Motor neuron (in vitro differentiated cells): ENCODE results near the gene SCARF1. TPM values are rescaled to one million over a fixed set of nuclear protein-coding genes. Genes with fewer than 3 reads are reported as not detected.
A peak's percentile ranks its signal among the peaks of the same experiment; 100 is the strongest.
"Not testable (repeated sequence)": the region's sequence is repeated elsewhere in the genome, so short reads cannot be mapped to it uniquely, and the experiment has no call there.

Experiments
- ATAC-seq, 8 experiments: fragments of 200-7000 bp; cut with Tn5 transposase; replicated peaks in 6 of 8; 2 replicates each; pipeline ENCODE4 v1.8.0; 2021; ENCODE audit warnings: mild to moderate bottlenecking in 8 of 8, moderate library complexity in 8 of 8
- H3K27ac ChIP-seq, 2 donors: fragments of 250-450 bp; sonication (Bioruptor Pico); 2 replicates each; pipeline ENCODE4 v1.9.0; 2021; ENCODE audit warnings: antibody characterized with exemption in 2 of 2, mild to moderate bottlenecking in 2 of 2, moderate library complexity in 1 of 2
- H3K4me1 ChIP-seq, 2 donors: fragments of 250-450 bp; sonication (Bioruptor Pico); replicated peaks in 1 of 2; 2 replicates each; pipeline ENCODE4 v1.6.1; 2021; ENCODE audit warnings: antibody characterized with exemption in 2 of 2, mild to moderate bottlenecking in 2 of 2, moderate library complexity in 1 of 2
- H3K4me3 ChIP-seq, 5 donors: fragments of 250-450 bp; sonication (Bioruptor Pico); 2 replicates each; pipeline ENCODE4 v1.9.0; 2021; ENCODE audit warnings: antibody characterized with exemption in 5 of 5, mild to moderate bottlenecking in 5 of 5, moderate library complexity in 4 of 5
- WGBS, 10 experiments: fragments of 450-650 bp; shearing (Covaris generic); methylation state at CpG; one replicate each; pipeline ENCODE4 v1.0.0; 2022; 5-methylcytosine and 5-hydroxymethylcytosine counted together
- in situ Hi-C, 9 experiments: fragments of 400-800 bp; cut with MboI; loops; one replicate each; pipeline ENCODE4 v1.15.0; 2021; ENCODE audit warnings: low sequenced_read_pairs in 9 of 9, low pct_unique_long_range_greater_than_20kb in 2 of 9; ENCODE audit not compliant: unreplicated experiment in 9 of 9
- total RNA-seq, 8 experiments: library from RNA; unstranded; fragments of 300-600 nt; gene quantifications; 2 replicates each; pipeline versions ENCODE4 v1.2.3 to v1.2.4, GENCODE V29; 2022

The SCARF1 gene
- total RNA-seq, result 1 to 10 TPM in 1 of 8 experiments, under 1 TPM in 7; 0.22 to 2.4 (median 0.50) TPM

DNA sequence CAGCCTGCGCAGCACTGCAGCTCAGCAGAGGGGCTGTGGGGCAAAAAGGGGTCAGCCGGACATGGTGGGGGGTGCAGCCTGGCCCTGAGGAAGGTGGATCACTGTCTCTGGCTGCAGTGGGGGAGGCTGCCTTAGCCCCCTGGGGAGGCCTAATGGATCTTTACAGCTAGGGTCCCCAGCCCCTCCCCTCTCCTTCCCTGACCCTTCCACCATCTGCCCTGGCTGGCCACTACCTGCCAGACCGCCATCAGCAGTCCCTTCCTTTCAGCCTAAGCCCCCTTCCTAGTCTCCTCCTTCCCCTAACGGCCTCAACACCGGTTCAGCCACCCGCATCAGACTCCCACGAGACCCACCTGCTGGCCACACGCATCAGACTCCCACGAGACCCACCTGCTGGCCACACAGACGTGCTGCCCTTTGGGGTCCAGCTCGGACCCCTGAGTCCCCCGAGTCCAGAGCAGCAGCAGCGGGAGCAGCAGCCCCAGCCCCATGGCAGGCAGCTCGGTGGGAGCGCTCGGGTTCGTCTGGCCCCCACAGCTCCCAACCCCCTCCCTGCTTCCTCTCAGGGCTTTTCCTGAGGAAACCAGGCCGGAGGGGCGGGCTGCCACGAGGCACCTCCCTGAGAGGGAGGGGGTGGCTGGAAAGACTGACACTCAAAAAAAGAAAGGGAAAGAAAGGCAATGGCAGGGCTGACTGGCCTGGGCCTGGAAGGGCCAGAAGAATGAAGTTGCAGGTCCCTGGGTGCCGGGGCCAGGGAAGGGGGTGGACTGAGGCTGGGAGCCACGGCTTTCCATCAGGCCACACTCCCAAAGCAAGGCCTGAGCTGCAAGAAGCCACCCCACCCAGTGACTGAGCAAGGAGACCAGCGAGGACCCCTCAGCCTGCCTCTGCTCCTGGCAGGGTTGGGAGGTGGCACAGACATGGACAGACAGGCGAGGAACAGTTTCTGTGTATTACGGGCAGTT lies at the start of gene SCARF1:
SCARF1 (minus strand) TSS at position 526 of the 965 bp plus-strand sequence; CDS start at position 491, 35 bp downstream.
- H3K4me1 ChIP-seq, result peaks cover 20 to 47% of the 10 kb centered on the region in 2 donors
- in situ Hi-C loops, result no loop called here
- ATAC-seq, result no peak
- WGBS, 10 experiments, result 20 to 92% (median 56%) methylated on average over 1 to 10 of the region's 25 CpGs; no CpG with 5 or more reads in 7 of the 10 experiments
- H3K4me3 ChIP-seq, result no peak within 1 kb of the TSS
- H3K27ac ChIP-seq, result peak within 1 kb of the TSS in 1 of 2 donors; percentile 59

DNA sequence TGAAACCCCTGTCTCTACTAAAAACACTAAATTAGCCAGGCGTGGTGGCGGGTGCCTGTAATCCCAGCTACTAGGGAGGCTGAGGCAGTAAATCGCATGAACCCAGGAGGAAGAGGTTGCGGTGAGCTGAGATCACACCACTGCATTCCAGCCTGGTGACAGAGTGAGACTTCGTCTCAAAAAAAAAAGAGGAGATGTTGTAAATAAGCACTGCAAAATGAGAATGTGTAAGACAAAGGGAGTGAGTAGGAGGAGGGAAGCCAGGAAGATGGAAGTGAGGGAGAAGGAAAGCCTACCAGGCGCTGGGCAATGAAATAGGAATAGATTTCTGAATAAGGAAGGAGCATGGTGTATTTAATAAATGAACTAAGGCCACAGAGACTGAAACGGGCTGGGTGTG lies 47.8 kb upstream of the SCARF1 start:
- no peak for ATAC-seq
- H3K27ac ChIP-seq, result no peak overlapping the region
- WGBS, 10 experiments, result 62 to 100% (median 88%) methylated on average over 3 to 7 of the region's 7 CpGs; no CpG with 5 or more reads in 1 of the 10 experiments
- no peaks in the 10 kb centered on the region for H3K4me1 ChIP-seq
- in situ Hi-C loops, result no loop called here
- no peak overlapping the region for H3K4me3 ChIP-seq

GRCh38 chr17:1690544-1691221 lies 45.2 kb upstream of the SCARF1 start:
- no peak for ATAC-seq
- in situ Hi-C loops, result no loop called here
- 71 to 100% (median 86%) methylated on average over 1 to 2 of the region's 8 CpGs; no CpG with 5 or more reads in 3 of the 10 experiments for WGBS, 10 experiments

DNA sequence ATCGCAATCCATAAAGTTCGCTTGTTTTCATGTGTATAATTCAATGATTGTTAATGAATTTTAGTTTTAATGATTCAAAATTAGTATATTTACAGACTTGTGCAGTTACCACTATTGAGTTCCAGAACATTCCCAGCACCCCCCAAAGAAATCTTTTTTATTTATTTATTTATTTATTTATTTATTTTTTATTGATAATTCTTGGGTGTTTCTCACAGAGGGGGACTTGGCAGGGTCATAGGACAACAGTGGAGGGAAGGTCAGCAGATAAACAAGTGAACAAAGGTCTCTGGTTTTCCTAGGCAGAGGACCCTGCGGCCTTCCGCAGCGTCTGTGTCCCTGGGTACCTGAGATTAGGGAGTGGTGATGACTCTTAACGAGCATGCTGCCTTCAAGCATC lies 42.9 kb upstream of the SCARF1 start:
- H3K4me1 ChIP-seq, H3K27ac ChIP-seq, H3K4me3 ChIP-seq, in situ Hi-C loops, ATAC-seq: not testable (repeated sequence)
- WGBS, 10 experiments, result 17 to 75% (median 50%) methylated on average over 1 to 3 of the region's 6 CpGs; no CpG with 5 or more reads in 1 of the 10 experiments

More at GRCh38 chr17:1690544-1691221, 45.2 kb upstream of the SCARF1 start:
- H3K4me3 ChIP-seq, result no peak overlapping the region
- H3K4me1 ChIP-seq, result no peaks in the 10 kb centered on the region
- H3K27ac ChIP-seq, result no peak overlapping the region

GRCh38 chr17:1686086-1686485 lies 40.6 kb upstream of the SCARF1 start:
- ATAC-seq, result no peak
- 78 to 92% (median 87%) methylated on average over 3 to 7 of the region's 7 CpGs; no CpG with 5 or more reads in 3 of the 10 experiments for WGBS, 10 experiments
- in situ Hi-C loops, result no loop called here
- Histone ChIP-seq H3K4me1 (peaks cover 8 to 10% of the 10 kb centered on the region in 2 donors), H3K4me3 (no peak overlapping the region), H3K27ac (no peak overlapping the region)

- in situ Hi-C loops, result no loop called here
- Histone ChIP-seq H3K27ac (peak within 1 kb of the TSS; percentile 89 to 99), H3K4me3 (peak within 1 kb of the TSS; percentile 62 to 96 (median 85)), H3K4me1 (peaks cover 8 to 10% of the 10 kb centered on the region in 2 donors)
- WGBS, 10 experiments, result 0 to 1% (median 0%) methylated on average over 2 to 23 of the region's 72 CpGs; no CpG with 5 or more reads in 3 of the 10 experiments
- peak; percentile 95 to 99 (median 97) for ATAC-seq
Measured at GRCh38 chr17:1684378-1685189, 39.1 kb upstream of the SCARF1 start, which contains the start of gene PRPF8. PRPF8 (minus strand) TSS chr17:1684867; CDS start chr17:1684571, 296 bp downstream.

DNA sequence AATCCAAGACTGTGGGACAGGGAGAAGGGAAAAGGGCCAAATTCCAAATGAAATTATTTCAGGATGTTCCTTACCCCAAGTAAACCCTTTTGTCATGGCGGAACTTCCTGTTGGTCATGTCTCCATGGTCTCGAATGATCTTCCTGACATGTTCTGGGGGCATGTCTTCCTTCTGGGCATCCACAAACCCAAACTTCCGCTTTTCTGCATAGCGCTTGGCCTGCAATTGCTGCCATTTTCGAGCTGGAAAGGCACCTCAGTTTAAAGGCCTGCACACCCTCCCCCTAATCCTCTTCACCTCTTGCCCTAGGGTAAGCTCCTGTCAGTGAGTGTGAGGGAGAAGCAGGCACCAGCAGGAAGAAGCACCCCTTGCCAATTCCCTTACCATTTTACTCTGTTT lies 37.9 kb upstream of the SCARF1 start:
- peak overlapping the region; percentile 62 to 96 (median 85) for H3K4me3 ChIP-seq
- H3K27ac ChIP-seq, result peak overlapping the region in 1 of 2 donors; percentile 89
- H3K4me1 ChIP-seq, result peaks cover 8 to 10% of the 10 kb centered on the region in 2 donors
- 40 to 100% (median 79%) methylated on average over 1 to 5 of the region's 5 CpGs; no CpG with 5 or more reads in 1 of the 10 experiments for WGBS, 10 experiments
- in situ Hi-C loops, result no loop called here
- no peak for ATAC-seq

GRCh38 chr17:1676401-1676800 lies 30.9 kb upstream of the SCARF1 start:
- ATAC-seq, result peak in 1 of 8 experiments; percentile 19
- in situ Hi-C loops, result no loop called here
- no peaks in the 10 kb centered on the region for H3K4me1 ChIP-seq
- no peak overlapping the region for H3K27ac ChIP-seq
- H3K4me3 ChIP-seq, result no peak overlapping the region
- WGBS, 10 experiments, result 83 to 100% (median 100%) methylated on average over 3 of the region's 13 CpGs; no CpG with 5 or more reads in 7 of the 10 experiments

DNA sequence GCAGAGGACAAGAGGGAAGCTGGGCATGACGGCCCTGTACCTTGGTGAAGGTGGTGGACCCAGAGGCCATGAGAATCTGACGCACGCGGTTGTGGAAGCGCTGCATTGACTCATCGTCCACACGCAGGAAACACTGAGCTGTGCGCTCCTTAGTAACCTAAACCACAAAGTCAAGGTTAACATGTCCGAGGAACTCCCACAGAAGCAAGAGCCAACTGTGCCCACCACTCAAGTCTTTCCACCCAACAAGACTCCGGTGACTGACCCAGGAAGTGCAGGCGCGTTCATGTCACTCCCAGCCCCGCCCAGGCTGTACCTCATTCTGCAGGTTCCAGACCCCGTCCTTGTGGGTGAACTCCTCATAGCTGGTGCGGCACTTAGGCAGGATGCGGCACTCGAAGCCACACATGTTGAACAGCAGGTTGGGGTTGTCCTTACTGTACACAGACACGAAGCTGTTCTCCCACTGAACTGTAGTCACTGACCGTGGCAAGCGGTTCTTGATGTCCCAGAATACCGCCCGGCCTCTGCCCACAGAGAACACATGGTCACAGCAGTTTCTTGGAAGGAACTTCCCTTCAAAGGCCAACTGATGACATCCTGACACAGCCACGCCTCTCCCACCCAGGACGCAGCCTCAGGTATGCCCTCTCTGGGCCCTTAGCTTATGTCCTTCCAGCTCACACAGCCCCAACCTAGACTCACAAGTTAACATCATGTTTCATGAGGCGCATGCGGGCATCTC lies 27.7 kb upstream of the SCARF1 start:
- in situ Hi-C loops, result no loop called here
- Histone ChIP-seq H3K27ac (no peak overlapping the region), H3K4me3 (no peak overlapping the region), H3K4me1 (no peaks in the 10 kb centered on the region)
- 90 to 100% (median 94%) methylated on average over 3 to 21 of the region's 26 CpGs; no CpG with 5 or more reads in 4 of the 10 experiments for WGBS, 10 experiments
- ATAC-seq, result peak in 4 of 8 experiments; percentile 10 to 30 (median 14)

- ATAC-seq, H3K4me3 ChIP-seq, H3K4me1 ChIP-seq, in situ Hi-C loops, H3K27ac ChIP-seq: not testable (repeated sequence)
- WGBS, 10 experiments, result 0 to 100% (median 92%) methylated on average over 1 to 5 of the region's 5 CpGs; no CpG with 5 or more reads in 1 of the 10 experiments
Measured at GRCh38 chr17:1663934-1664333, 18.4 kb upstream of the SCARF1 start.

DNA sequence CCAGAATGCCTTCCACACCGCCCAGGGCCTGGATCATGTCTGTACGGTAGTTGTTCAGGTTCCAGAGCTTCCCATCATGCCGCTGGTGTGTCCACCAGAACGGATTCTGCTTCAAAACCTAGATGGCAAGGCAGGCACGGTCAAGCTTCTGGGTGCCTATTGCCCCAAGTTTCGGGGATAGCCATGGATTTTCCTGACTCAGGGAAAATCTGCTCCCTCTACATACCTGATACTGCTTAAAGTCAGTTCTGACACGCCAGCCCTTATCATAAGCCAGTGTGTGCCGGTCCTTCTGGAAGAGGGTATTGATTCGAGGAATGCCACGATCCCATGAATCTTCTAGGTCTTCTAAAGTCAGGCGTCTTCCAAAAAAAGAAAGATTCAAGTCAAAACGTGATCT lies 15.5 kb upstream of the SCARF1 start:
- no peak overlapping the region for H3K4me3 ChIP-seq
- in situ Hi-C loops, result no loop called here
- WGBS, 10 experiments, result 90 to 100% (median 98%) methylated on average over 1 to 10 of the region's 12 CpGs; no CpG with 5 or more reads in 4 of the 10 experiments
- no peak for ATAC-seq
- H3K4me1 ChIP-seq, result no peaks in the 10 kb centered on the region
- no peak overlapping the region for H3K27ac ChIP-seq
